DOHH2 (cell line): Measurements from ENCODE around the gene ZMAT5.

Source experiments
- EZH2phosphoT487 ChIP-seq: fragments of 200-600 bp; sonication (generic); IDR thresholded peaks from 2 replicates; pipeline ENCODE4 v1.6.1; 2017; ENCODE audit warnings: borderline replicate concordance, mild to moderate bottlenecking, antibody characterized with exemption, low read length, moderate library complexity, mixed read lengths
- TF ChIP-seq, protein P1 (sequence below): fragments of 200-600 bp; sonication (generic); IDR thresholded peaks from one replicate; pipeline ENCODE4 v1.5.1; 2014; ENCODE audit warnings: antibody characterized with exemption, mild to moderate bottlenecking, low read depth, low read length; ENCODE audit not compliant: poor library complexity, severe bottlenecking

DNA sequence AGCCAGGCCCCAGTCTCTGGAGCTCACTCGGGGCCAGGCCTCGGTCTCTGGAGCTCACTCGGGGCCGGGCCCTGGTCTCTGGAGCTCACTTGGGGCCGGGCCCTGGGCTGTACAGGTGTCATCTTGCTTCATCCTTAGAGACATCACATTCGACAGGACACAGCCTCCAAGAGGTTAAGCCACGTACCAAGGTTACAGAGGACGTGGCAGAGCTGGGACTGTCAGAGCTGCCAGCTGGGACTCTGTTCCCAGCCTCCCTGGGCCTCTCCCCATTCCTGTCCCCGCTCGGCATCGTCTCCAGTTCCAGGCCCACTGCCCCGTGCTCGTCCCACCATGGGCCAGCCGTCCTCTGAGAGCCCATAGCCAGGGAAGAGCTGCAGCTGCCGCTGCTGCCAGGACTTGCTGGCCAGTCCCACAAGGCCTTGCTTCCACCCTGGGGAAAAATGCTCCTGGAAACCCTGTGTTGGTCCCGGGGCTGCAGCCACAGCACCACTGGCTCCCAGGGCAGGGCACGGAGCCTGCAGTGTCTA is 27.4 kb downstream of the ZMAT5 start:
- TF ChIP-seq, protein P1, sequence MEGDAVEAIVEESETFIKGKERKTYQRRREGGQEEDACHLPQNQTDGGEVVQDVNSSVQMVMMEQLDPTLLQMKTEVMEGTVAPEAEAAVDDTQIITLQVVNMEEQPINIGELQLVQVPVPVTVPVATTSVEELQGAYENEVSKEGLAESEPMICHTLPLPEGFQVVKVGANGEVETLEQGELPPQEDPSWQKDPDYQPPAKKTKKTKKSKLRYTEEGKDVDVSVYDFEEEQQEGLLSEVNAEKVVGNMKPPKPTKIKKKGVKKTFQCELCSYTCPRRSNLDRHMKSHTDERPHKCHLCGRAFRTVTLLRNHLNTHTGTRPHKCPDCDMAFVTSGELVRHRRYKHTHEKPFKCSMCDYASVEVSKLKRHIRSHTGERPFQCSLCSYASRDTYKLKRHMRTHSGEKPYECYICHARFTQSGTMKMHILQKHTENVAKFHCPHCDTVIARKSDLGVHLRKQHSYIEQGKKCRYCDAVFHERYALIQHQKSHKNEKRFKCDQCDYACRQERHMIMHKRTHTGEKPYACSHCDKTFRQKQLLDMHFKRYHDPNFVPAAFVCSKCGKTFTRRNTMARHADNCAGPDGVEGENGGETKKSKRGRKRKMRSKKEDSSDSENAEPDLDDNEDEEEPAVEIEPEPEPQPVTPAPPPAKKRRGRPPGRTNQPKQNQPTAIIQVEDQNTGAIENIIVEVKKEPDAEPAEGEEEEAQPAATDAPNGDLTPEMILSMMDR, result no peak
- TF ChIP-seq EZH2phosphoT487, result no peak
